HepG2 (cell line): ENCODE data around the gene PROC. TPM values are rescaled to one million over a fixed set of nuclear protein-coding genes. Genes with fewer than 3 reads are reported as not detected.

ENCODE experiments used
- AGO1 ChIP-seq: fragments of 200-400 bp; formaldehyde crosslinking; IDR thresholded peaks from 2 replicates; pipeline ENCODE4 v1.6.1; 2017; ENCODE audit warnings: mild to moderate bottlenecking, low read depth, low read length, moderate library complexity; ENCODE audit not compliant: poor library complexity, severe bottlenecking
- BRCA1 ChIP-seq: sonication (generic); formaldehyde crosslinking; IDR thresholded peaks from 2 replicates; pipeline ENCODE4 v1.4.0; 2020; ENCODE audit warnings: missing genetic modification reagents
- CCDC6 ChIP-seq: sonication (generic); formaldehyde crosslinking; IDR thresholded peaks from 2 replicates; pipeline ENCODE4 v1.8.1; 2022; ENCODE audit warnings: mild to moderate bottlenecking, missing genetic modification reagents, moderate library complexity
- ERF ChIP-seq: IDR thresholded peaks from 2 replicates; pipeline ENCODE4 v1.6.1; 2018; ENCODE audit warnings: missing biosample characterization, missing genetic modification reagents
- HIVEP1 ChIP-seq: sonication (generic); formaldehyde crosslinking; IDR thresholded peaks from 2 replicates; pipeline ENCODE4 v1.4.0; 2020; ENCODE audit warnings: mild to moderate bottlenecking, missing genetic modification reagents
- HOXA5 ChIP-seq: sonication (generic); formaldehyde crosslinking; IDR thresholded peaks from 2 replicates; pipeline ENCODE4 v1.4.0; 2020; ENCODE audit warnings: missing genetic modification reagents
- HOXD1 ChIP-seq: sonication (generic); formaldehyde crosslinking; IDR thresholded peaks from 2 replicates; pipeline ENCODE4 v1.5.0; 2020; ENCODE audit warnings: missing genetic modification reagents
- JUNB ChIP-seq: sonication (generic); formaldehyde crosslinking; IDR thresholded peaks from 2 replicates; pipeline ENCODE4 v1.8.0; 2022; ENCODE audit warnings: missing genetic modification reagents, mild to moderate bottlenecking, borderline replicate concordance
- NAIF1 ChIP-seq: sonication (generic); formaldehyde crosslinking; IDR thresholded peaks from 2 replicates; pipeline ENCODE4 v1.5.0; 2020; ENCODE audit warnings: mild to moderate bottlenecking, missing genetic modification reagents, borderline replicate concordance
- NBN ChIP-seq: fragments of 450-650 bp; conservative IDR thresholded peaks from 2 replicates; pipeline ENCODE4 v1.6.1; 2017
- PHF20 ChIP-seq: sonication (generic); formaldehyde crosslinking; IDR thresholded peaks from 2 replicates; pipeline ENCODE4 v1.5.0; 2020; ENCODE audit warnings: mild to moderate bottlenecking, missing genetic modification reagents
- PLRG1 ChIP-seq: fragments of 450-650 bp; conservative IDR thresholded peaks from 2 replicates; pipeline ENCODE4 v1.6.1; 2016
- RBM39 ChIP-seq: fragments of 200-400 bp; formaldehyde crosslinking; IDR thresholded peaks from one replicate; pipeline ENCODE4 v1.6.1; 2018; ENCODE audit warnings: antibody characterized with exemption, mild to moderate bottlenecking, low read depth, low read length; ENCODE audit not compliant: poor library complexity, severe bottlenecking
- RORA ChIP-seq: sonication (generic); formaldehyde crosslinking; IDR thresholded peaks from 2 replicates; pipeline ENCODE4 v1.5.0; 2020; ENCODE audit warnings: mild to moderate bottlenecking, missing genetic modification reagents, moderate library complexity
- SP140L ChIP-seq: sonication (generic); formaldehyde crosslinking; IDR thresholded peaks from 2 replicates; pipeline ENCODE4 v1.4.0; 2020; ENCODE audit warnings: missing genetic modification reagents, borderline replicate concordance
- ZKSCAN1 ChIP-seq: fragments of 150-350 bp; IDR thresholded peaks from 2 replicates; pipeline ENCODE4 v1.6.1; 2014; ENCODE audit warnings: low read length
- ZNF10 ChIP-seq: sonication (generic); formaldehyde crosslinking; IDR thresholded peaks from 2 replicates; pipeline ENCODE4 v1.4.0; 2020; ENCODE audit warnings: mild to moderate bottlenecking, low read depth, missing genetic modification reagents, borderline replicate concordance
- ZNF510 ChIP-seq: sonication (generic); formaldehyde crosslinking; IDR thresholded peaks from 2 replicates; pipeline ENCODE4 v1.4.0; 2020; ENCODE audit warnings: low read depth, mild to moderate bottlenecking, missing genetic modification reagents
- ZNF543 ChIP-seq: sonication (generic); formaldehyde crosslinking; IDR thresholded peaks from 2 replicates; pipeline ENCODE4 v1.4.0; 2020; ENCODE audit warnings: mild to moderate bottlenecking, missing genetic modification reagents
- ZNF678 ChIP-seq: sonication (generic); formaldehyde crosslinking; IDR thresholded peaks from 2 replicates; pipeline ENCODE4 v1.4.0; 2020; ENCODE audit warnings: mild to moderate bottlenecking, missing genetic modification reagents
- ZNF709 ChIP-seq: sonication (generic); formaldehyde crosslinking; IDR thresholded peaks from 2 replicates; pipeline ENCODE4 v1.5.0; 2020; ENCODE audit warnings: mild to moderate bottlenecking, missing genetic modification reagents
- polyA plus RNA-seq, 8 experiments: library from polyadenylated mRNA; depleted of rRNA in 3 of 8; stranded (reverse) in 7 of 8; unstranded in 1 of 8; fragments of >200 nt; fragmentation: Illumina TruSeq in 4 of 8; extraction: Trizol in 4 of 8; gene quantifications; 2 replicates each; pipeline versions ENCODE4 v1.2.1 to v1.2.3, GENCODE V29; 2011 to 2016; ENCODE audit warnings: low read depth in 4 of 8, missing spikeins in 1 of 8, mixed read lengths in 1 of 8; ENCODE audit not compliant: insufficient read depth in 1 of 8
- total RNA-seq, 5 experiments: library from RNA; depleted of rRNA; stranded (reverse); fragments of >200 nt; fragmentation: Illumina TruSeq; extraction: Trizol; gene quantifications; 2 replicates each; pipeline ENCODE4 v1.2.3, GENCODE V29; 2016; ENCODE audit warnings: low read depth in 1 of 5
- TF ChIP-seq, protein P1 (sequence below): sonication (generic); formaldehyde crosslinking; conservative IDR thresholded peaks from 2 replicates; pipeline ENCODE4 v1.8.1; 2023; ENCODE audit warnings: missing genetic modification reagents
- TF ChIP-seq, protein P2 (sequence below): sonication (generic); formaldehyde crosslinking; IDR thresholded peaks from 2 replicates; pipeline ENCODE4 v1.4.0; 2020; ENCODE audit warnings: low read depth, mild to moderate bottlenecking, missing genetic modification reagents
- TF ChIP-seq, protein P3 (sequence below): sonication (generic); formaldehyde crosslinking; IDR thresholded peaks from 2 replicates; pipeline ENCODE4 v1.4.0; 2020; ENCODE audit warnings: mild to moderate bottlenecking, missing genetic modification reagents
- TF ChIP-seq, protein P4 (sequence below), 2 experiments: fragments of 450-650 bp in 1 of 2; sonication (generic) in 1 of 2; formaldehyde crosslinking; IDR thresholded peaks; 2 replicates each; pipeline versions ENCODE4 v1.5.0 to v1.8.0; 2020 to 2022; ENCODE audit warnings: mild to moderate bottlenecking in 1 of 2, missing genetic modification reagents in 1 of 2
- TF ChIP-seq, protein P5 (sequence below): sonication (generic); formaldehyde crosslinking; IDR thresholded peaks from 2 replicates; pipeline ENCODE4 v1.8.1; 2023; ENCODE audit warnings: mild to moderate bottlenecking, inconsistent platforms, moderate library complexity, missing genetic modification reagents, borderline replicate concordance

PROC gene
- total and polyA plus RNA-seq, 2 of the 13 experiments (the other 11 are each of a cell fraction or from before 2014, with no cell fraction given): 134 to 185 TPM

DNA sequence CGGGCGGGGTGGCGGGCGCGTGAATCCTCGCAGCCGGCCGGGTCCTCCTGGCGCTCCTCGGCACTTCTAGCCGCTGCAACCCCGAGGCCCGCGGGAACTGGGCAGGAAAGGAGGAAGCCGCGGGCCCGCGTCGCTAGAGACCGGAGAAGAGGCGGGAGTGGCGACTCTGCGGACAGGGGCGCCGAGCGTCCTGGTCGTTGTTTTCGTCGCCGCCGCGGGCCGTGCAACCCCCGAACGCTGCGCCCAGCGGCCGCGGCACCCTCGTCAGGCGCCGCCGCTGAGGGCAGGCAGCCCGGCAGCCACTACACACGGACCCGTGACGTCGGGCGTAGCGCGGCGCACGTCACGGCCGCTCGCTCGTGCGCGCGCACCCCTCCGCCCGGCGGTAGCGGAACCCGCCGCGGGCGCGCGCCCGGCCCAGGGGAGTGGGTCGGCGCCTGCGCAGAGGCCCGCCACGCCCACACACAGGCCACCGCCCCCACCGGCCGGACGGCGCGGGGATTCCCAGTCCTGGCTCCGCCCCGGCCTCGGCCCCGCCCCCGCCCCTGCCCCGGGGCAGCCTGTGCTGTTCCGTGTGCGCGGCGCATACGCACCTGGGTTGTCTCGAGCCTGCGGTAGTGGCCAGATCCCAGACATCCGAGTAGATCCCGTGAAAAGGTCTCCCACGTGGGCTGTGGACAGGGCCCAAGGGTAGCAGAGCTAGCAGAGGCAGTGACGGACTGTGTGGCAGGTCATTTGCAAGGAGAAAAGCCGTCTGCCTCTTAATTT lies 30.4 kb upstream of the PROC start, which contains the start of gene MAP3K2 (continued):
- TF ChIP-seq, protein P1, sequence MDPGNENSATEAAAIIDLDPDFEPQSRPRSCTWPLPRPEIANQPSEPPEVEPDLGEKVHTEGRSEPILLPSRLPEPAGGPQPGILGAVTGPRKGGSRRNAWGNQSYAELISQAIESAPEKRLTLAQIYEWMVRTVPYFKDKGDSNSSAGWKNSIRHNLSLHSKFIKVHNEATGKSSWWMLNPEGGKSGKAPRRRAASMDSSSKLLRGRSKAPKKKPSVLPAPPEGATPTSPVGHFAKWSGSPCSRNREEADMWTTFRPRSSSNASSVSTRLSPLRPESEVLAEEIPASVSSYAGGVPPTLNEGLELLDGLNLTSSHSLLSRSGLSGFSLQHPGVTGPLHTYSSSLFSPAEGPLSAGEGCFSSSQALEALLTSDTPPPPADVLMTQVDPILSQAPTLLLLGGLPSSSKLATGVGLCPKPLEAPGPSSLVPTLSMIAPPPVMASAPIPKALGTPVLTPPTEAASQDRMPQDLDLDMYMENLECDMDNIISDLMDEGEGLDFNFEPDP (CRISPR knock-in tag): no peak
- TF ChIP-seq NAIF1 (CRISPR knock-in tag) (0 out of 2 replicates have a peak, but pooled peaks have one; percentile 18), CCDC6 (CRISPR knock-in tag) (peak; percentile 56; the same call in 1 of the 2 replicates), ZKSCAN1 (no peak), ZNF678 (CRISPR knock-in tag) (0 out of 2 replicates have a peak, but pooled peaks have one; percentile 58), ERF (CRISPR knock-in tag) (peak; percentile 81), PHF20 (CRISPR knock-in tag) (peak; percentile 67), RBM39 (peak; percentile 93), ZNF709 (CRISPR knock-in tag) (peak; percentile 71; the same call in 1 of the 2 replicates), ZNF543 (CRISPR knock-in tag) (peak; percentile 32), ZNF10 (no peak), BRCA1 (CRISPR knock-in tag) (no peak), NBN (no peak), ZNF510 (peak; percentile 77; the same call in 1 of the 2 replicates), RORA (CRISPR knock-in tag) (no peak), HOXD1 (no peak), PLRG1 (no peak), JUNB (CRISPR knock-in tag) (no peak), HOXA5 (CRISPR knock-in tag) (peak; percentile 33; the same call in 1 of the 2 replicates), AGO1 (no peak), SP140L (CRISPR knock-in tag) (no peak), HIVEP1 (CRISPR knock-in tag) (peak; percentile 89)
- TF ChIP-seq, protein P2, sequence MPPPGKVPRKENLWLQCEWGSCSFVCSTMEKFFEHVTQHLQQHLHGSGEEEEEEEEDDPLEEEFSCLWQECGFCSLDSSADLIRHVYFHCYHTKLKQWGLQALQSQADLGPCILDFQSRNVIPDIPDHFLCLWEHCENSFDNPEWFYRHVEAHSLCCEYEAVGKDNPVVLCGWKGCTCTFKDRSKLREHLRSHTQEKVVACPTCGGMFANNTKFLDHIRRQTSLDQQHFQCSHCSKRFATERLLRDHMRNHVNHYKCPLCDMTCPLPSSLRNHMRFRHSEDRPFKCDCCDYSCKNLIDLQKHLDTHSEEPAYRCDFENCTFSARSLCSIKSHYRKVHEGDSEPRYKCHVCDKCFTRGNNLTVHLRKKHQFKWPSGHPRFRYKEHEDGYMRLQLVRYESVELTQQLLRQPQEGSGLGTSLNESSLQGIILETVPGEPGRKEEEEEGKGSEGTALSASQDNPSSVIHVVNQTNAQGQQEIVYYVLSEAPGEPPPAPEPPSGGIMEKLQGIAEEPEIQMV (CRISPR knock-in tag): no peak
- TF ChIP-seq, protein P3, sequence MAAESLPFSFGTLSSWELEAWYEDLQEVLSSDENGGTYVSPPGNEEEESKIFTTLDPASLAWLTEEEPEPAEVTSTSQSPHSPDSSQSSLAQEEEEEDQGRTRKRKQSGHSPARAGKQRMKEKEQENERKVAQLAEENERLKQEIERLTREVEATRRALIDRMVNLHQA (CRISPR knock-in tag): no peak
- TF ChIP-seq, protein P4, sequence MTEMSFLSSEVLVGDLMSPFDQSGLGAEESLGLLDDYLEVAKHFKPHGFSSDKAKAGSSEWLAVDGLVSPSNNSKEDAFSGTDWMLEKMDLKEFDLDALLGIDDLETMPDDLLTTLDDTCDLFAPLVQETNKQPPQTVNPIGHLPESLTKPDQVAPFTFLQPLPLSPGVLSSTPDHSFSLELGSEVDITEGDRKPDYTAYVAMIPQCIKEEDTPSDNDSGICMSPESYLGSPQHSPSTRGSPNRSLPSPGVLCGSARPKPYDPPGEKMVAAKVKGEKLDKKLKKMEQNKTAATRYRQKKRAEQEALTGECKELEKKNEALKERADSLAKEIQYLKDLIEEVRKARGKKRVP (CRISPR knock-in tag; IDR thresholded peaks at IDR 0.05): no peak
- TF ChIP-seq, protein P5, sequence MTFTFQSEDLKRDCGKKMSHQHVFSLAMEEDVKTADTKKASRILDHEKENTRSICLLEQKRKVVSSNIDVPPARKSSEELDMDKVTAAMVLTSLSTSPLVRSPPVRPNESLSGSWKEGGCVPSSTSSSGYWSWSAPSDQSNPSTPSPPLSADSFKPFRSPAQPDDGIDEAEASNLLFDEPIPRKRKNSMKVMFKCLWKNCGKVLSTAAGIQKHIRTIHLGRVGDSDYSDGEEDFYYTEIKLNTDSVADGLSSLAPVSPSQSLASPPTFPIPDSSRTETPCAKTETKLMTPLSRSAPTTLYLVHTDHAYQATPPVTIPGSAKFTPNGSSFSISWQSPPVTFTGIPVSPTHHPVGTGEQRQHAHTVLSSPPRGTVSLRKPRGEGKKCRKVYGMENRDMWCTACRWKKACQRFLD (CRISPR knock-in tag): 0 out of 2 replicates have a peak, but pooled peaks have one; percentile 0
